GM10266 (cell line): ENCODE data around the gene TCF20.

Experiments
- DNase-seq: peaks from one replicate; pipeline ENCODE4 v3.0.0; 2012; ENCODE audit errors: extremely low spot score
- TF ChIP-seq, protein P1 (sequence below): IDR thresholded peaks from 2 replicates; pipeline ENCODE4 v1.5.1; 2012; ENCODE audit warnings: mild to moderate bottlenecking, low read depth; ENCODE audit not compliant: control insufficient read depth, insufficient read depth; ENCODE audit errors: missing control alignments

Gene TCF20

GRCh38 chr22:42257386-42257785 lies 13.1 kb downstream of the TCF20 start:
- TF ChIP-seq, protein P1, sequence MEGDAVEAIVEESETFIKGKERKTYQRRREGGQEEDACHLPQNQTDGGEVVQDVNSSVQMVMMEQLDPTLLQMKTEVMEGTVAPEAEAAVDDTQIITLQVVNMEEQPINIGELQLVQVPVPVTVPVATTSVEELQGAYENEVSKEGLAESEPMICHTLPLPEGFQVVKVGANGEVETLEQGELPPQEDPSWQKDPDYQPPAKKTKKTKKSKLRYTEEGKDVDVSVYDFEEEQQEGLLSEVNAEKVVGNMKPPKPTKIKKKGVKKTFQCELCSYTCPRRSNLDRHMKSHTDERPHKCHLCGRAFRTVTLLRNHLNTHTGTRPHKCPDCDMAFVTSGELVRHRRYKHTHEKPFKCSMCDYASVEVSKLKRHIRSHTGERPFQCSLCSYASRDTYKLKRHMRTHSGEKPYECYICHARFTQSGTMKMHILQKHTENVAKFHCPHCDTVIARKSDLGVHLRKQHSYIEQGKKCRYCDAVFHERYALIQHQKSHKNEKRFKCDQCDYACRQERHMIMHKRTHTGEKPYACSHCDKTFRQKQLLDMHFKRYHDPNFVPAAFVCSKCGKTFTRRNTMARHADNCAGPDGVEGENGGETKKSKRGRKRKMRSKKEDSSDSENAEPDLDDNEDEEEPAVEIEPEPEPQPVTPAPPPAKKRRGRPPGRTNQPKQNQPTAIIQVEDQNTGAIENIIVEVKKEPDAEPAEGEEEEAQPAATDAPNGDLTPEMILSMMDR = no peak
- DNase-seq = no peak

DNA sequence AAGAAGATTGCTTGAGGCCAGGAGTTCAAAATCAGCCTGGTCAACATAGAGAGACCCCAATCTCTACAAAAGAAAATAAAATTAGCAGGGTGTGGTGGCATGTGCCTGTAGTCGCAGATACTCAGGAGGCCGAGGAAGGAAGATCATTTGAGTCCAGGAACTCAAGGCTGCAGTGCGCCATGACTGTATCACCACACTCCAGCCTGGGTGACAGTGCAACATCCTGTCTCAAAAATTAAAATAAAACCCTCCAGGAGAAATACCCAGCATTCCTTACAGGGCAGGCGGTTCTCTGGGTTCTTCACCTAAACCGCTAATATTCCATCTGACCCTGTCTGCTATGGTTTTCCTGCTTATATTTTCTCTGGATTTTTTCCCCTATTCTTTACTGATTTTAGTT lies 13.5 kb downstream of the TCF20 start:
- no peak for DNase-seq

GRCh38 chr22:42256220-42256619 lies 14.2 kb downstream of the TCF20 start:
- DNase-seq = no peak
- TF ChIP-seq, protein P1 = no peak

More for the DNA sequence above, 13.5 kb downstream of the TCF20 start:
- TF ChIP-seq, protein P1 = no peak

GRCh38 chr22:42249831-42250230 lies 20.6 kb downstream of the TCF20 start:
- DNase-seq = no peak
- TF ChIP-seq, protein P1 = no peak

DNA sequence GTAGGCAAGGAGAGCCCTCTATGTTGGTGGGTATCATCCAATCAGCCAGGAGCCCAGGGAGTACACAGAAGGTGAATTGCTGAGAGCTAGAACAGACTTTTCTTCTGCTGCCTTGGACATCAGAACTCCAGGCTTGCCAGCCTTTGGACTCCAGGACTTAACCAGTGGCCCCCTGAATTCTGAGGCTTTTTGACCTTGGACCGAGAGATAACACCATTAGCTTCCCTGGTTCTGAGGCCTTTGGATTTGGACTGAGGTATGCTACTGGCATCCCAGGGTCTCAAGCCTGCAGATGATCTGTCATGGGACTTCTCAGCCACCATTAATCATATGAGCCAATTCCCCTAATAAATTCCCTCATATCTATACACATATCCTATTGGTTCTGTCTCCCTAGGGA lies 21.5 kb downstream of the TCF20 start:
- TF ChIP-seq, protein P1 = no peak
- no peak for DNase-seq

DNA sequence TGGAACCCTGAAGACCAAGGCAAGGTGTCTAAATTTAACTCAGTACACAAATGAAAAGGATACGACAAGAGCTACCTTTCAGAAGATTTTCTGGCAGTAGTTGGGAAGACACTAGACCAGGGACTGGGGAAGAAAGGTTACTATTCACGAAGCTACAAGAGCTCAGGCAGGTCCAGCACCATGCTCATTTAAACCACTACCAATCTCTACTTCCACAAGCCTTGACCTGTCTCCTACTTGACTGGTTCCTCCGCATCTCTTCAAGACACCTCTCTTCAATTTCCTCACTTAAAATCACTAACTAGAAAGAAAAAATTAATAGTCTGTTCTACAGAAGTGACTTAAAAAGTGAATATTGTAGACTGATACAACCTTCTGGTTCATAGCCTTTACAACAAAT lies 22.9 kb downstream of the TCF20 start:
- TF ChIP-seq, protein P1 = no peak
- DNase-seq = no peak

GRCh38 chr22:42243802-42244060 lies 26.7 kb downstream of the TCF20 start:
- DNase-seq = no peak
- TF ChIP-seq, protein P1 = no peak
